RWPE2 (cell line): ENCODE results near the gene NAA60.

Source experiments
- ATAC-seq: fragments of 200-7000 bp; cut with Tn5 transposase; 3 replicates; pipeline ENCODE4 v1.9.1; 2021; ENCODE audit warnings: low read depth
- DNase-seq: peaks from one replicate; pipeline ENCODE4 v3.0.0-alpha.2; 2020; ENCODE audit warnings: low spot score
- H3K27ac ChIP-seq: fragments of 450-650 bp; 2 replicates; pipeline ENCODE4 v1.5.1; 2017; ENCODE audit warnings: mild to moderate bottlenecking; ENCODE audit not compliant: poor library complexity, severe bottlenecking
- H3K27me3 ChIP-seq: fragments of 250-450 bp; sonication (Bioruptor Pico); 2 replicates; pipeline ENCODE4 v1.5.1; 2021; ENCODE audit warnings: mild to moderate bottlenecking, moderate library complexity; ENCODE audit not compliant: insufficient read depth, poor library complexity, severe bottlenecking
- H3K36me3 ChIP-seq: fragments of 250-450 bp; sonication (Bioruptor Pico); 2 replicates; pipeline ENCODE4 v1.5.1; 2020; ENCODE audit warnings: low read depth, mild to moderate bottlenecking, moderate library complexity
- H3K4me1 ChIP-seq: fragments of 250-450 bp; sonication (Bioruptor Pico); 2 replicates; pipeline ENCODE4 v1.5.1; 2021; ENCODE audit warnings: mild to moderate bottlenecking, moderate library complexity; ENCODE audit not compliant: insufficient read depth, poor library complexity, severe bottlenecking
- H3K4me3 ChIP-seq: fragments of 250-450 bp; sonication (Bioruptor Pico); 2 replicates; pipeline ENCODE4 v1.5.1; 2021; ENCODE audit warnings: mild to moderate bottlenecking, moderate library complexity; ENCODE audit not compliant: severe bottlenecking
- H3K9me3 ChIP-seq: fragments of 250-450 bp; sonication (Bioruptor Pico); 2 replicates; pipeline ENCODE4 v1.5.1; 2021; ENCODE audit warnings: mild to moderate bottlenecking, moderate library complexity; ENCODE audit not compliant: severe bottlenecking
- TF ChIP-seq, protein P1 (sequence below): fragments of 450-650 bp; IDR thresholded peaks from one replicate; pipeline ENCODE4 v1.5.1; 2017; ENCODE audit warnings: mild to moderate bottlenecking, moderate library complexity; ENCODE audit not compliant: poor library complexity, severe bottlenecking

NAA60 gene

DNA sequence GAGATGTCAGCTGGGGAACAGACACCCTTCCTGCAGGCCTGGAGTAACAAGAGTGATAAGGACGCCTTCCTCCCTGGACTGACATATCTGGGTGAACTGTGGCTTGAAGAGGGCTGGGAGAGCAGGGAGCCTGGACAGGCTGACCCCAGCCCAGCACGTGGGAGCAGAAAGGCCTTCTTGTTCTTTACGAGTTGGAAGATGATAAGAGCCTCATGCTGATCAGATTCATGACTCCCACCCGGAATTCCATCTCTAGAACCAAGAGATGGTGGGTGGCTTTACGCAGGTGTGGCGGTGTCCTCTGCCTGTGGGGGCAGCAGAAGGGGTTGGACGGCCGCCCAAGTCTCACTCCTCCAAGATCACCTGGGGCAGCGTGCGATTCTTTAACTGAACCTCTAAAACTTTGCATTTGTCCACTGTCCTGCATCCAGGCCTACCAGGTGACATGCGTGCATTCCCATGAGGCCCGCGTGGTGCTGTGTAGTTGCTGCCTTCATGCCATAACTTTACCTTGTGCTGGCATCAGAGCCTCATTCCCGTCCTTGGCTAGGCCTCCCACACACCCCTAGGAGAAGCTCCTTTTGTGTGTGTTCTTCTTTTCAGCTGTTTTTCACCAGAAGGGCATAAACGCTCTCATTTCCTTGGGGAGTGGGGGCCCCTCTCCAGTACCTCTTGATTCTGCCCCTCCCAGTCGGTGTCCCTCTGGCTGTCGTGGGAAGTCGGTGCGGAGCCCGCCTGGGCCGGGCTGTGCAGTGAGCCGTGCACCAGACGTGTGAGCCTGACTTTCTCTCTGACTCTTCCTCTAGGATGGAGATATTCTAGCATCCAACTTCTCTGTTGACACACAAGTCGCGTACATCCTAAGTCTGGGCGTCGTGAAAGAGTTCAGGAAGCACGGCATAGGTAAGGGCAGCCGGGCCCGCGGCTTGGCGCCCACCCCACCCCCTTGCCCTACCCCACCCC is 38.5 kb downstream of the NAA60 start:
- DNase-seq (no peak), ATAC-seq (no peak)
- TF ChIP-seq, protein P1, sequence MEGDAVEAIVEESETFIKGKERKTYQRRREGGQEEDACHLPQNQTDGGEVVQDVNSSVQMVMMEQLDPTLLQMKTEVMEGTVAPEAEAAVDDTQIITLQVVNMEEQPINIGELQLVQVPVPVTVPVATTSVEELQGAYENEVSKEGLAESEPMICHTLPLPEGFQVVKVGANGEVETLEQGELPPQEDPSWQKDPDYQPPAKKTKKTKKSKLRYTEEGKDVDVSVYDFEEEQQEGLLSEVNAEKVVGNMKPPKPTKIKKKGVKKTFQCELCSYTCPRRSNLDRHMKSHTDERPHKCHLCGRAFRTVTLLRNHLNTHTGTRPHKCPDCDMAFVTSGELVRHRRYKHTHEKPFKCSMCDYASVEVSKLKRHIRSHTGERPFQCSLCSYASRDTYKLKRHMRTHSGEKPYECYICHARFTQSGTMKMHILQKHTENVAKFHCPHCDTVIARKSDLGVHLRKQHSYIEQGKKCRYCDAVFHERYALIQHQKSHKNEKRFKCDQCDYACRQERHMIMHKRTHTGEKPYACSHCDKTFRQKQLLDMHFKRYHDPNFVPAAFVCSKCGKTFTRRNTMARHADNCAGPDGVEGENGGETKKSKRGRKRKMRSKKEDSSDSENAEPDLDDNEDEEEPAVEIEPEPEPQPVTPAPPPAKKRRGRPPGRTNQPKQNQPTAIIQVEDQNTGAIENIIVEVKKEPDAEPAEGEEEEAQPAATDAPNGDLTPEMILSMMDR, result no peak
- Histone ChIP-seq H3K9me3 (no peaks in the 10 kb centered on the region), H3K27ac (no peak overlapping the region), H3K4me3 (no peak overlapping the region), H3K36me3 (peaks cover 52% of the 10 kb centered on the region), H3K4me1 (no peaks in the 10 kb centered on the region), H3K27me3 (no peaks in the 10 kb centered on the region)

DNA sequence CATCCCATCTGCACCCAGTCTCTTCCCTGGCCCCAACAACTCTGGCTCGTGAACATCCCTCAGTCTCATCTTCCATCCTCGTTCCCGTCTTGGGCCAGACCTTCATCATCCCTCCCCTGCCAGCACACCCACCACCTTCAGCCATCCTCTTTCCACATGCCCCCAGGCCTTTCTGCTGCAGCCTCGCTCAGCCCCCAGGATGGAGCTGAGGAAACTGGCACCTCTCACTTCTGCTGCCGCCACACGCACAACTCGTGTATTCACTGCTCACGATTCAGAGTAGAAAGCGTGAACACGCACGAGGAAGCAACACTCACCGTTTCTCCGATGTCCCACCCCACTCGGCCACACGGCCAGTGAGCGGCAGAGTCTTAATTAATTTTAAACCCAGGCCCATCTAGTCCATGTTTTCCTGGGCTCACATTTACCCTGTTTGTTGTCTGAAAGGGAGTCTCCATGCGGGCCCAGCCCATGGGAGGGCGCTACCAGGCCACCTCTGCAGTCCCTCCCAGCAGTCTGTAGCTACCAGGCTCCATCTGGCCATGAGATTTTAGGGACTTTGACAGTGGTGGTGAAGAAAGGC is 39.3 kb downstream of the NAA60 start:
- peaks cover 49% of the 10 kb centered on the region for H3K36me3 ChIP-seq
- no peaks in the 10 kb centered on the region for H3K27me3 ChIP-seq
- H3K4me1 ChIP-seq, result no peaks in the 10 kb centered on the region
- no peak overlapping the region for H3K27ac ChIP-seq
- H3K4me3 ChIP-seq, result no peak overlapping the region
- TF ChIP-seq, protein P1, result no peak
- no peak for DNase-seq
- ATAC-seq, result no peak
- no peaks in the 10 kb centered on the region for H3K9me3 ChIP-seq

DNA sequence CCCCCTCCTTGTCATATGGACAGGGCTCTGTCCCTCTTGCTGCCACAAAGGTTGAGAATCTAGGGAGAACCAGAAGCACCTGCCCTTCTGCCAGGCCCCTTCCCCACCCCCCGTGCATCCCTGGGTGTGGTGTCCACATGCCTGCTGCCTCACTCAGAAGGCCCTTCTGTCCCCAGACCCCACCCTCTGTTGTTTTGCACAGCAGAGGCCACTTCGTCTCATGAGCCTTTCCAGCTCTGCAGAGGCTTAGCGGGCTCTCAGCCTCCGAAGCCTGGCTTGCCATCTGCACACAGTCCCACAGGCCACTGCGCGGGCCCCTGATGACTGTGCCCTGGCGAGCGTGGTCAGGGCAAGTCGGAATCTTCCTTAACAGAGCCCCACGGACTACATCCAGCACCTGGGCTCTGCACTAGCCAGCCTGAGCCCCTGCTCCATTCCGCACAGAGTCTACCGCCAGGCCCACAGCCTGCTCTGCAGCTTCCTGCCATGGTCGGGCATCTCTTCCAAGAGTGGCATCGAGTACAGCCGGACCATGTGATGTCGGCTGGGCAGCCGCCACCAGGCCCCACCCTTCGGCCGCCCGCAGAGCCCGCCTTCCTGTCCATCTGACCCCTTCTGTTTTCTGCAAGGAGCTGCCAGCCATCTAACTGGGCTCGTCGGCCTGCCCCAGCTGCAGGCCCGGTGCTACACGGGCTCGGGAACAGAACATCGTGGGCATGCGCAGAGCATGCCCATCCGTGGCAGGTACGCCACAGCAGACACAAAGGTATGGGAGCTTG is 41.0 kb downstream of the NAA60 start:
- no peak overlapping the region for H3K27ac ChIP-seq
- H3K9me3 ChIP-seq, result no peaks in the 10 kb centered on the region
- TF ChIP-seq, protein P1, result no peak
- ATAC-seq (no peak), DNase-seq (no peak)
- peaks cover 42% of the 10 kb centered on the region for H3K36me3 ChIP-seq
- no peaks in the 10 kb centered on the region for H3K27me3 ChIP-seq
- H3K4me1 ChIP-seq, result no peaks in the 10 kb centered on the region
- H3K4me3 ChIP-seq, result no peak overlapping the region

DNA sequence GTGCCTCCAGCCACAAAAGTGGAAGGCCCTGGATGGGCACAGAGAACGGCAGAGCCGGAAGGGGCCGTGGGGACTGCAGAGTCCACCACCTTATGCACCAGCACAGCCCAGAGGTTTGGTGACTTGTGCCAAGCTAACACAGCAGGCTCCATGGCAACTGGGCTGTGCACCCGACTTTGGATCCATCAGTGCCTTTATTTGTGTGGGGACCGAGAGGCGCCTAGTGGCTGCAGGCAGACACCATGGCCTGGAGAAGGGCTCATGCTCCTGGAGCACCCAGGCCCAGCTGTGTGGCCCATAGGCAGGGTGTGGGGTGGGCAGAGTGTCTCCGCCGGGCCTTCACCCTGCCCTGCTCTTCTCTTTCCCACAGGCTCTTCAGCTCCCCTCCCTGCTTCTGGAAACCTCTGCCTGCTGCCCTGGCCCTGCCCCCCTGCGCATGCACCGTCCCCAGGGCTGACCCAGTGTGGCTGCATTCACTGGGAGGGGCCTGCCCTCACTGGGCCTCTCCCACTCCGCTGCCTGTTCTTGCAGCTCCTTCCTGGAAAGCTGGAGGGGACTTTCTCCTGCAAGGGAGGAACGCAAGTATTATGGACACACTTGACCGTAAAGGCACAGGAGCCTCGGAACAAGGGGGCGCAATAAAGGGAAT is 41.7 kb downstream of the NAA60 start:
- H3K9me3 ChIP-seq, result no peaks in the 10 kb centered on the region
- TF ChIP-seq, protein P1, result no peak
- H3K27ac ChIP-seq, result no peak overlapping the region
- DNase-seq (no peak), ATAC-seq (no peak)
- peaks cover 35% of the 10 kb centered on the region for H3K36me3 ChIP-seq
- no peaks in the 10 kb centered on the region for H3K4me1 ChIP-seq
- H3K4me3 ChIP-seq, result no peak overlapping the region
- H3K27me3 ChIP-seq, result no peaks in the 10 kb centered on the region
